Measurements from ENCODE around the gene CACNA1B. TPM values are rescaled to one million over a fixed set of nuclear protein-coding genes. Genes with fewer than 3 reads are reported as not detected.
"Not testable (repeated sequence)": the region's sequence is repeated elsewhere in the genome, so short reads cannot be mapped to it uniquely, and the experiment has no call there.

Gene CACNA1B
- polyA plus RNA-seq, 1 donor from 2014 or later = not detected

GRCh38 chr9:138074516-138074915 lies 196.9 kb downstream of the CACNA1B start:
- Mint-ChIP-seq H3K36me3 (no peaks in the 10 kb centered on the region), H3K27me3 (peaks cover 2% of the 10 kb centered on the region), H3K4me3 (no peak overlapping the region), H3K27ac (no peak overlapping the region), H3K4me1 (peaks cover 0 to under 1% (median 0%) of the 10 kb centered on the region in 3 donors), H3K9me3 (no peaks in the 10 kb centered on the region)

GRCh38 chr9:138075496-138075895 lies 197.9 kb downstream of the CACNA1B start:
- H3K9me3 Mint-ChIP-seq = no peaks in the 10 kb centered on the region
- H3K27me3 Mint-ChIP-seq = peaks cover 4% of the 10 kb centered on the region
- no peaks in the 10 kb centered on the region for H3K4me1 Mint-ChIP-seq
- H3K27ac Mint-ChIP-seq = no peak overlapping the region
- H3K36me3 Mint-ChIP-seq = no peaks in the 10 kb centered on the region
- no peak overlapping the region for H3K4me3 Mint-ChIP-seq

- no peaks in the 10 kb centered on the region for H3K9me3 Mint-ChIP-seq
- no peaks in the 10 kb centered on the region for H3K36me3 Mint-ChIP-seq
- no peaks in the 10 kb centered on the region for H3K4me1 Mint-ChIP-seq
- no peak overlapping the region for H3K27ac Mint-ChIP-seq
- peaks cover 4% of the 10 kb centered on the region for H3K27me3 Mint-ChIP-seq
- H3K4me3 Mint-ChIP-seq = no peak overlapping the region
These were observed 198.5 kb downstream of the CACNA1B start for GRCh38 chr9:138075961-138076649.

GRCh38 chr9:138076650-138077009 lies 199.0 kb downstream of the CACNA1B start:
- Mint-ChIP-seq H3K4me3 (no peak overlapping the region), H3K9me3 (no peaks in the 10 kb centered on the region), H3K27ac (no peak overlapping the region), H3K4me1 (no peaks in the 10 kb centered on the region), H3K27me3 (peaks cover 4% of the 10 kb centered on the region), H3K36me3 (no peaks in the 10 kb centered on the region)

GRCh38 chr9:138077126-138077525 lies 199.5 kb downstream of the CACNA1B start:
- Mint-ChIP-seq H3K9me3 (no peaks in the 10 kb centered on the region), H3K36me3 (no peaks in the 10 kb centered on the region), H3K4me3 (no peak overlapping the region), H3K27ac (no peak overlapping the region), H3K27me3 (peaks cover 4% of the 10 kb centered on the region), H3K4me1 (no peaks in the 10 kb centered on the region)

- no peak overlapping the region for H3K27ac Mint-ChIP-seq
These were observed 200.4 kb downstream of the CACNA1B start for GRCh38 chr9:138077898-138078540.

GRCh38 chr9:138078846-138079245 lies 201.3 kb downstream of the CACNA1B start:
- Mint-ChIP-seq H3K27ac (peak overlapping the region in 1 of 3 donors; percentile 72), H3K27me3 (peaks cover 4% of the 10 kb centered on the region), H3K36me3 (no peaks in the 10 kb centered on the region), H3K4me3 (no peak overlapping the region), H3K9me3 (peaks cover 0 to 4% (median 0%) of the 10 kb centered on the region in 3 donors), H3K4me1 (no peaks in the 10 kb centered on the region)

More at GRCh38 chr9:138077898-138078540, 200.4 kb downstream of the CACNA1B start:
- H3K27me3 Mint-ChIP-seq = peaks cover 4% of the 10 kb centered on the region
- H3K9me3 Mint-ChIP-seq = peaks cover 0 to 2% (median 0%) of the 10 kb centered on the region in 3 donors
- no peaks in the 10 kb centered on the region for H3K36me3 Mint-ChIP-seq
- no peaks in the 10 kb centered on the region for H3K4me1 Mint-ChIP-seq
- H3K4me3 Mint-ChIP-seq = no peak overlapping the region

- H3K4me3 Mint-ChIP-seq = no peak overlapping the region
- H3K27me3 Mint-ChIP-seq = peaks cover 4% of the 10 kb centered on the region
- H3K9me3 Mint-ChIP-seq = peaks cover 4 to 18% (median 11%) of the 10 kb centered on the region in 3 donors
- no peak overlapping the region for H3K27ac Mint-ChIP-seq
- no peaks in the 10 kb centered on the region for H3K36me3 Mint-ChIP-seq
- H3K4me1 Mint-ChIP-seq = no peaks in the 10 kb centered on the region
These were observed 203.4 kb downstream of the CACNA1B start for GRCh38 chr9:138080979-138081378.

GRCh38 chr9:138082918-138083636 lies 205.5 kb downstream of the CACNA1B start:
- Mint-ChIP-seq H3K4me1 (peaks cover 0 to 1% (median 0%) of the 10 kb centered on the region in 3 donors), H3K27me3 (peaks cover 3% of the 10 kb centered on the region), H3K4me3 (no peak overlapping the region), H3K27ac (no peak overlapping the region), H3K9me3 (peaks cover 8 to 19% (median 17%) of the 10 kb centered on the region in 3 donors), H3K36me3 (no peaks in the 10 kb centered on the region)

GRCh38 chr9:138083873-138084272 lies 206.3 kb downstream of the CACNA1B start:
- Mint-ChIP-seq H3K36me3 (no peaks in the 10 kb centered on the region), H3K4me1 (peaks cover 0 to 1% (median 0%) of the 10 kb centered on the region in 3 donors), H3K9me3 (peaks cover 8 to 19% (median 17%) of the 10 kb centered on the region in 3 donors), H3K4me3 (no peak overlapping the region), H3K27me3 (peaks cover 2% of the 10 kb centered on the region), H3K27ac (no peak overlapping the region)

- peaks cover 0 to 1% (median 0%) of the 10 kb centered on the region in 3 donors for H3K4me1 Mint-ChIP-seq
- H3K4me3 Mint-ChIP-seq = no peak overlapping the region
- H3K9me3 Mint-ChIP-seq = peaks cover 8 to 19% (median 17%) of the 10 kb centered on the region in 3 donors
- no peak overlapping the region for H3K27ac Mint-ChIP-seq
- H3K27me3 Mint-ChIP-seq = no peaks in the 10 kb centered on the region
- no peaks in the 10 kb centered on the region for H3K36me3 Mint-ChIP-seq
These were observed 208.0 kb downstream of the CACNA1B start for GRCh38 chr9:138085568-138085967.

GRCh38 chr9:138092057-138092456 lies 214.5 kb downstream of the CACNA1B start:
- H3K36me3 Mint-ChIP-seq, H3K4me3 Mint-ChIP-seq, H3K9me3 Mint-ChIP-seq, H3K4me1 Mint-ChIP-seq, H3K27ac Mint-ChIP-seq, H3K27me3 Mint-ChIP-seq: not testable (repeated sequence)

- H3K9me3 Mint-ChIP-seq = peaks cover 0 to 3% (median 1%) of the 10 kb centered on the region in 3 donors
- no peak overlapping the region for H3K27ac Mint-ChIP-seq
- H3K4me3 Mint-ChIP-seq = no peak overlapping the region
- no peaks in the 10 kb centered on the region for H3K4me1 Mint-ChIP-seq
- no peaks in the 10 kb centered on the region for H3K36me3 Mint-ChIP-seq
- H3K27me3 Mint-ChIP-seq = no peaks in the 10 kb centered on the region
These were observed 216.4 kb downstream of the CACNA1B start for GRCh38 chr9:138094028-138094427.

- H3K4me1 Mint-ChIP-seq = no peaks in the 10 kb centered on the region
- H3K9me3 Mint-ChIP-seq = peaks cover 0 to 3% (median 1%) of the 10 kb centered on the region in 3 donors
- H3K4me3 Mint-ChIP-seq = no peak overlapping the region
- H3K36me3 Mint-ChIP-seq = no peaks in the 10 kb centered on the region
- H3K27ac Mint-ChIP-seq = peak overlapping the region in 1 of 3 donors; percentile 23
- no peaks in the 10 kb centered on the region for H3K27me3 Mint-ChIP-seq
These were observed 218.4 kb downstream of the CACNA1B start for GRCh38 chr9:138095813-138096518.

GRCh38 chr9:138096519-138096845 lies 218.9 kb downstream of the CACNA1B start:
- no peak overlapping the region for H3K27ac Mint-ChIP-seq
- H3K27me3 Mint-ChIP-seq = no peaks in the 10 kb centered on the region
- no peak overlapping the region for H3K4me3 Mint-ChIP-seq
- H3K9me3 Mint-ChIP-seq = peaks cover 0 to 3% (median 1%) of the 10 kb centered on the region in 3 donors
- H3K36me3 Mint-ChIP-seq = no peaks in the 10 kb centered on the region
- H3K4me1 Mint-ChIP-seq = no peaks in the 10 kb centered on the region
